Coronary artery (tissue), 2 donors: ENCODE results near the gene ATP6V0B.

Experiments used
- DNase-seq: peaks from one replicate; pipeline ENCODE4 v3.0.0-alpha.2; 2017; ENCODE audit warnings: low spot score
- H3K27ac ChIP-seq, 2 donors: fragments of 200-600 bp; sonication (generic); one replicate each; pipeline ENCODE4 v1.5.1; 2016 to 2019
- H3K4me3 ChIP-seq: fragments of 200-600 bp; sonication (generic); 2 replicates; pipeline ENCODE4 v1.5.1; 2016; ENCODE audit warnings: mild to moderate bottlenecking, moderate library complexity
- TF ChIP-seq, protein P1 (sequence below): fragments of 200-600 bp; sonication (generic); IDR thresholded peaks from one replicate; pipeline ENCODE4 v1.5.1; 2019; ENCODE audit warnings: antibody characterized with exemption

ATP6V0B gene

DNA sequence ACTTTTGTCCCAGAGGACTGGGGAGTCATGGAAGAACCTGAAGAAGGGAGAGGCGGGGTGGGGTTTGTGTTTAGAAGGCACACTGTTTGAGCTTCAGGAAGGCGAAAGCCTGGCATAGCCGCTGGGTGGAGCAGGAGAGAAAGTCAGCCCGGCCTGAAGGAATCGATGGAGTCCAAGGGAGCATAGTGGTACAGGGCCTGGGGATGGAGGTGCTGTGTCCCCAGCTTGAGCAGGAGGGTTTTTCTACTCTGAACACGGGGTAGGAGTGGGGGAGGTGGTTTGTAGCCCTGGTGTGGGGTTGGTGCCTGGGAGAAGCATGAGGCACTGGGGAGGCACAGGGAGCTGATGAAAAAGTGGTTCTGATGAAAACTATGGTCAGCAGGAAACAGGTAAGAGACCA is 12.0 kb downstream of the ATP6V0B start:
- Histone ChIP-seq H3K4me3 (no peak overlapping the region), H3K27ac (no peak overlapping the region)
- TF ChIP-seq, protein P1, sequence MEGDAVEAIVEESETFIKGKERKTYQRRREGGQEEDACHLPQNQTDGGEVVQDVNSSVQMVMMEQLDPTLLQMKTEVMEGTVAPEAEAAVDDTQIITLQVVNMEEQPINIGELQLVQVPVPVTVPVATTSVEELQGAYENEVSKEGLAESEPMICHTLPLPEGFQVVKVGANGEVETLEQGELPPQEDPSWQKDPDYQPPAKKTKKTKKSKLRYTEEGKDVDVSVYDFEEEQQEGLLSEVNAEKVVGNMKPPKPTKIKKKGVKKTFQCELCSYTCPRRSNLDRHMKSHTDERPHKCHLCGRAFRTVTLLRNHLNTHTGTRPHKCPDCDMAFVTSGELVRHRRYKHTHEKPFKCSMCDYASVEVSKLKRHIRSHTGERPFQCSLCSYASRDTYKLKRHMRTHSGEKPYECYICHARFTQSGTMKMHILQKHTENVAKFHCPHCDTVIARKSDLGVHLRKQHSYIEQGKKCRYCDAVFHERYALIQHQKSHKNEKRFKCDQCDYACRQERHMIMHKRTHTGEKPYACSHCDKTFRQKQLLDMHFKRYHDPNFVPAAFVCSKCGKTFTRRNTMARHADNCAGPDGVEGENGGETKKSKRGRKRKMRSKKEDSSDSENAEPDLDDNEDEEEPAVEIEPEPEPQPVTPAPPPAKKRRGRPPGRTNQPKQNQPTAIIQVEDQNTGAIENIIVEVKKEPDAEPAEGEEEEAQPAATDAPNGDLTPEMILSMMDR = no peak
- DNase-seq = no peak

DNA sequence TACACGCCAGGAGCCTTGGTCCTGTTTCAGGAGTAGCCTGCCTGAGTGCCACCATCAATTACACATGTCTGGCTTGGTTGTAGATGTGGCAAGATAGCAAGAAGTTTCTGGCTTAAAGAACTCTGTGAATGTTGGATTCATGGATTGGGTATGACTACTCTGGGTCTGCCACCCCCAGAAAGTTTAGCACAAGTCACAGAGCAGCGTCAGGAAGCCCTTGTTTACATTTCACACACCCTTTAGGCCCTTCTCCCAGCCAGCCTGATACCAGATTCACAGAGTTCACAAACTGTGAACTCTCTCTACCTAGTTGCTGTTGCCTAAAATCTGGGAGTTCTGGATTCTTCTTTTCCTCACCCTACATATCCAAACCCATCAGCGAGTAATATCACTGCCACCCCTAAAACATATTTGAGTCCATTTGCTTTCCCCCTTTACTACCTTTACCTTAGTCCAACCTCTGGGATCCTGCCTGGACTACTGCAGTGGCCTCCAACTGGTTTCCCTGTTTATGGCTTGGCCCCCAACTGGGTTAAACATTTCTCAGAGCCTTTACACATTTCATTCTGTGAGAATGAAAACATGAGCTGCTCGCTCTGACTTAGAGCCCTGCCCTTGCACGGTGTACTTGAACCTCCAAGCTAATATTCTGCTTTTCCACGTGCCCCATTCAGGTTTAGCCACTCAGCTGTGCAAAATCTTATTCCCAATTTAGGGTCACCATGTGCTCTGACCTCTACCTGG is 12.6 kb downstream of the ATP6V0B start:
- TF ChIP-seq, protein P1 = no peak
- no peak overlapping the region for H3K4me3 ChIP-seq
- DNase-seq = no peak
- no peak overlapping the region for H3K27ac ChIP-seq

DNA sequence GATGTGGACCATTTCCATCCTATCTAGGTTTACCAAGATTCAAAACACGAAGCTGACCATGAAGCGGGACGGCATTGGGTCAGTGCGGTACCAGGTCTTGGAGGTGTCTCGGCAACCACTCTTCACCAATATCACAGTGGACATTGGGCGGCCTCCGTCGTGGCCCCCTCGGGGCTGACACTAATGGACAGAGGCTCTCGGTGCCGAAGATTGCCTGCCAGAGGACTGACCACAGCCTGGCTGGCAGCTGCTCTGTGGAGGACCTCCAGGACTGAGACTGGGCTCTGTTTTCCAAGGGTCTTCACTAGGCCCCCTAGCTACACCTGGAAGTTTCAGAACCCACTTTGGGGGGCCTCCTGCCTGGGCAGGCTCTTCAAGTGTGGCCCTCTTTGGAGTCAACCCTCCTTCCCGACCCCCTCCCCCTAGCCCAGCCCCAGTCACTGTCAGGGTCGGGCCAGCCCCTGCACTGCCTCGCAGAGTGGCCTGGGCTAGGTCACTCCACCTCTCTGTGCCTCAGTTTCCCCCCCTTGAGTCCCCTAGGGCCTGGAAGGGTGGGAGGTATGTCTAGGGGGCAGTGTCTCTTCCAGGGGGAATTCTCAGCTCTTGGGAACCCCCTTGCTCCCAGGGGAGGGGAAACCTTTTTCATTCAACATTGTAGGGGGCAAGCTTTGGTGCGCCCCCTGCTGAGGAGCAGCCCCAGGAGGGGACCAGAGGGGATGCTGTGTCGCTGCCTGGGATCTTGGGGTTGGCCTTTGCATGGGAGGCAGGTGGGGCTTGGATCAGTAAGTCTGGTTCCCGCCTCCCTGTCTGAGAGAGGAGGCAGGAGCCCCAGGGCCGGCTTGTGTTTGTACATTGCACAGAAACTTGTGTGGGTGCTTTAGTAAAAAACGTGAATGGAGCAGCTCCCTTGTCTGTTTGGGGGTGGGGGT is 15.8 kb downstream of the ATP6V0B start:
- Histone ChIP-seq H3K4me3 (peak overlapping the region; percentile 84), H3K27ac (peak overlapping the region; percentile 84 to 89)
- TF ChIP-seq, protein P1 = no peak
- no peak for DNase-seq

DNA sequence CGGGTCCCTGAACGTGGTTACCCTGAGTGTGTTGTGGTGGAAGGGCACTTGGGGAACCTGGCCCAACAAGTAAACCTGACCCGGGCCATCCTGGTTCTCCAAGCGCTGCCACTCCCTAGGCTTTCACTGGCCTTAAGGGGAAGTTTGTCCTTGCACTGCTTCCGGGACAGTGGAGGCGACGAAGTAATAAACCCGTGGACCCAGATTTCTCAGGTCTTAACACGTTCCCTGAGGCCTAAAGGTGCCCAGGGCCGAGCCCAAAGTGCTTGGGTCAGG is 16.4 kb downstream of the ATP6V0B start:
- H3K4me3 ChIP-seq = peak overlapping the region; percentile 84
- no peak for DNase-seq
- H3K27ac ChIP-seq = peak overlapping the region; percentile 84 to 89
- TF ChIP-seq, protein P1 = no peak

DNA sequence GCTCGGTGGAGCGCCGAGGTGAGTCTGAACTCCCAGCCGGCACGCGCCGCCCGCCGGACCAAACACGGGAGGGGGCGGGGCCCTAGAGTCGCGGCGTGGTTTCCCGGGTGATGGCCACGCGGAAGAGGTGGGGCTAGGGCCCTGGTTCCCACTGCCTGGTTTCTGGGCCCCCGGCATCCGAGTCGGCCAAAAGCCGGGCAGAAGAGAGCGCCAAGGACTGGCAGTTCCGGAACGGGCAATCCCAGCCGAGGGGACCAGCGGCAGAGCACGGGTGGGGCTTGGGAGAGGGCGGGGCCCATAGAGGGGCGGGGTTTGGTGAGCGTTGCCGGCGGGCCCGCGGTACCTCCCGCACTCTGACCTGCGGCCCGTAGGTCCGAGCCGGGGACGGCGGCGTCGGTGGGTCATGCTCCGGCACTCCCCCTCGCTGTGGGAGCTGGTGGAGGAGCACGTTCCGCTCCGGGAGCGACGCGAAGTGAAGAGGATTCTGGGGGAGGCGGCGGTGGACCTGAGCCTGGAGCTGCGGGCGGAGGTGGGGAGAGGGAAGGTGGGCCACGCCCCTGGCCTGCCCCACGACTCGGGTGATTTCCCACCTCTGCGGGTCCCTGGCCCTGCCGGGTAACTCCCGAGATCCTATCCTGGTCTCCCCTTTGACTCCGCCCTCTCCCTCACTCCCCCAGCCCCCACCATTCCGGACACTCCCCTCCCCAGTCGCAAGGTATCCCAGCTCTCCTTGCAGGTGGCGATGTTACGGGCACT is 16.9 kb downstream of the ATP6V0B start, which contains the start of gene CCDC24:
Gene CCDC24 (plus strand): TSS at position 124 of the 756 bp plus-strand sequence. CDS start 280 bp downstream, at position 404.
- Histone ChIP-seq H3K4me3 (peak within 1 kb of the TSS; percentile 84), H3K27ac (peak within 1 kb of the TSS; percentile 84 to 89)
- DNase-seq = peak; percentile 93
- TF ChIP-seq, protein P1 = no peak

DNA sequence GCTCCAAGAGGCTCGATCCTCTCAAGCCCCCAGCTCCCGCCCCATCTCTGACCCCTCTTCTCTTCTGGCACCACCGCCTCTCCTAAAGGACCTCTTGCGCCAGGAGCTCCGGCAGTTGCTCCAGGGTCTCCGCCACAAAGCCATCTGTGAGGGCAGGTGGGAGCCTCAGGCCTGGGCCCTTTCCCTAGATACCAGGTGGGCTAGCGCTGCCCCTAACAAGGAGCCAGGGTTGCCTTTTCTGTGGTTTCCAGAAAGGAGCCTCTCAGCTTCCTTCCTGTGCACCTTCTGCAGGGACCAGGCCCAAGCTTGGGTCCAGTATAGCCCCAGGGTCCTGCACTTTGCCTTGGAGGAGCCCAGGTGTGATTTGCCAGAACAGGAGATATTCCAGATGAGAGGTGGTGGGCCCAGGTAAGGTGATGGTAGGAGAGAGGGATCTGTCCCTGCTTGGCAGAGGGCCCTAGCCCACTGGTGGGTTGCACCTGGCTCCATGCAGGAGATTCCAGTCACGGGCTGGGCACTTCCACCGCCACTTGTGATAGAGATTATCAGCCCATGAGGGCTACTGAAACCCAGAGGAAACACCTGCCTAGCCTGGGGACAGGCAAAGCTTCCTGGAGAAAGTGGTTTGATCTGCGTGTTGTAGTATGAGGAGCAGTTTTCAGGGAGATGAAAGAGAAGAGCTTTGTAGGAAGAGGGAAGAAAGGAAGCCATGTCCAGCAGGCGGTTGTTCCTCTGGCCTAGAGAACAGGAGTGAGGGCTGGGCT is 17.7 kb downstream of the ATP6V0B start:
- DNase-seq = no peak
- Histone ChIP-seq H3K4me3 (peak overlapping the region; percentile 84), H3K27ac (peak overlapping the region; percentile 84 to 89)
- TF ChIP-seq, protein P1 = no peak
